Prostate gland (tissue), 2 donors: Measurements from ENCODE around the gene PCGF2. TPM values are rescaled to one million over a fixed set of nuclear protein-coding genes. Genes with fewer than 3 reads are reported as not detected.

Experiments used
- DNase-seq: peaks from one replicate; pipeline ENCODE4 v3.0.0-alpha.2; 2019; ENCODE audit warnings: low spot score
- H3K27ac ChIP-seq, 2 donors: fragments of 200-600 bp; sonication (generic); 2 replicates each; pipeline ENCODE4 v1.5.1; 2017 to 2019
- H3K27me3 ChIP-seq: fragments of 200-600 bp; sonication (generic); replicated peaks from 2 replicates; pipeline ENCODE4 v1.5.1; 2019; ENCODE audit not compliant: insufficient read depth
- H3K36me3 ChIP-seq, 2 donors: fragments of 200-600 bp; sonication (generic); 1 replicate in 1 of 2; 2 replicates in 1 of 2; pipeline versions ENCODE4 v1.5.1 to v1.8.1; 2017 to 2019
- H3K4me1 ChIP-seq: fragments of 200-600 bp; sonication (generic); replicated peaks from 2 replicates; pipeline ENCODE4 v1.5.1; 2019
- H3K4me3 ChIP-seq, 2 donors: fragments of 200-600 bp; sonication (generic); 2 replicates each; pipeline ENCODE4 v1.5.1; 2017 to 2019
- H3K9me3 ChIP-seq: fragments of 200-600 bp; sonication (generic); 2 replicates; pipeline ENCODE4 v1.5.1; 2017
- CTCF ChIP-seq, 4 experiments: fragments of 200-600 bp in 2 of 4; fragments of 450-650 bp in 2 of 4; sonication (generic) in 2 of 4; IDR thresholded peaks; 1 replicate in 3 of 4; 2 replicates in 1 of 4; pipeline ENCODE4 v1.5.1; 2016 to 2019; ENCODE audit warnings: antibody characterized with exemption in 4 of 4, mild to moderate bottlenecking in 2 of 4, moderate library complexity in 2 of 4
- POLR2A ChIP-seq: fragments of 450-650 bp; IDR thresholded peaks from one replicate; pipeline ENCODE4 v1.6.1; 2016; ENCODE audit warnings: antibody characterized with exemption, mild to moderate bottlenecking
- POLR2AphosphoS5 ChIP-seq: sonication (generic); formaldehyde crosslinking; IDR thresholded peaks from one replicate; pipeline ENCODE4 v1.6.1; 2017; ENCODE audit warnings: antibody characterized with exemption
- WGBS: methylation state at CpG from one replicate; pipeline ENCODE4 v1.1.5; 2018; 5-methylcytosine and 5-hydroxymethylcytosine counted together
- intact Hi-C: fragments of 100-400 bp; cut with DNase I; formaldehyde crosslinking; loops from one replicate; pipeline ENCODE4 v1.14.2; 2022
- total RNA-seq, 2 donors: library from RNA; depleted of rRNA; stranded (reverse); fragments of >200 nt; gene quantifications; one replicate each; pipeline ENCODE4 v1.1.0, GENCODE V29; 2016

The PCGF2 gene
- total RNA-seq, 2 donors from 2014 or later, result 17.1 to 17.8 TPM

GRCh38 chr17:38707678-38708351 lies 40.3 kb downstream of the PCGF2 start:
- TF ChIP-seq CTCF (IDR thresholded peaks at IDR 0.05) (no peak), POLR2A (no peak), POLR2AphosphoS5 (no peak)
- Histone ChIP-seq H3K9me3 (no peaks in the 10 kb centered on the region), H3K4me1 (peaks cover 4% of the 10 kb centered on the region), H3K27me3 (no peaks in the 10 kb centered on the region), H3K36me3 (peaks cover 4 to 8% of the 10 kb centered on the region in 2 donors), H3K27ac (no peak overlapping the region), H3K4me3 (no peak overlapping the region)
- 69% methylated on average over 21 of the region's 21 CpGs for WGBS
- no peak for DNase-seq
- intact Hi-C loops, result no loop called here

- no peak for DNase-seq
- H3K36me3 ChIP-seq, result peaks cover under 1 to 4% of the 10 kb centered on the region in 2 donors
- H3K4me3 ChIP-seq, result peak overlapping the region; percentile 86 to 98
- no peaks in the 10 kb centered on the region for H3K27me3 ChIP-seq
- intact Hi-C loops, result no loop called here
- no peaks in the 10 kb centered on the region for H3K9me3 ChIP-seq
- TF ChIP-seq POLR2A, result no peak
- TF ChIP-seq POLR2AphosphoS5, result no peak
- no peak for TF ChIP-seq CTCF (IDR thresholded peaks at IDR 0.05)
- WGBS, result 7% methylated on average over 20 of the region's 20 CpGs
- peaks cover 4% of the 10 kb centered on the region for H3K4me1 ChIP-seq
- H3K27ac ChIP-seq, result peak overlapping the region; percentile 96 to 98
Measured at GRCh38 chr17:38706505-38707216, 41.5 kb downstream of the PCGF2 start.

- under 1% methylated on average over 27 of the region's 38 CpGs for WGBS
- TF ChIP-seq POLR2AphosphoS5, result no peak
- TF ChIP-seq CTCF (IDR thresholded peaks at IDR 0.05), result no peak
- no peak for TF ChIP-seq POLR2A
- Histone ChIP-seq H3K27me3 (no peaks in the 10 kb centered on the region), H3K4me1 (peaks cover 4% of the 10 kb centered on the region), H3K36me3 (peaks cover 0 to 4% of the 10 kb centered on the region in 2 donors), H3K4me3 (peak overlapping the region; percentile 86 to 98), H3K9me3 (no peaks in the 10 kb centered on the region), H3K27ac (peak overlapping the region; percentile 96 to 98)
- peak; percentile 49 for DNase-seq
- intact Hi-C loops, result loop anchor here (1.0 kb wide), 1 partner anchor 24 kb away; the partner anchor contains the start of gene CISD3
Measured at GRCh38 chr17:38705803-38706504, 42.2 kb downstream of the PCGF2 start.

- H3K4me3 ChIP-seq, result peak overlapping the region; percentile 86 to 98
- no peaks in the 10 kb centered on the region for H3K9me3 ChIP-seq
- WGBS, result under 1% methylated on average over 14 of the region's 32 CpGs
- H3K36me3 ChIP-seq, result peaks cover 0 to 4% of the 10 kb centered on the region in 2 donors
- peak overlapping the region; percentile 96 to 98 for H3K27ac ChIP-seq
- intact Hi-C loops, result loop anchor here (1.0 kb wide), 1 partner anchor 25 kb away; the partner anchor contains the start of gene CISD3
- TF ChIP-seq POLR2AphosphoS5, result no peak
- no peak for TF ChIP-seq POLR2A
- no peak for TF ChIP-seq CTCF (IDR thresholded peaks at IDR 0.05)
- peaks cover 4% of the 10 kb centered on the region for H3K4me1 ChIP-seq
- no peaks in the 10 kb centered on the region for H3K27me3 ChIP-seq
- no peak for DNase-seq
Measured at GRCh38 chr17:38705523-38705802, 42.7 kb downstream of the PCGF2 start.
